Hepatocyte (in vitro differentiated cells): ENCODE results near the gene GATA5. TPM values are rescaled to one million over a fixed set of nuclear protein-coding genes. Genes with fewer than 3 reads are reported as not detected.
"Not testable (repeated sequence)": the region's sequence is repeated elsewhere in the genome, so short reads cannot be mapped to it uniquely, and the experiment has no call there.

Experiments used
- DNase-seq: peaks from one replicate; pipeline ENCODE4 v3.0.0-alpha.2; 2016; ENCODE audit warnings: low spot score
- H2AFZ ChIP-seq: fragments of 200-600 bp; sonication (generic); 2 replicates; pipeline ENCODE4 v1.6.0; 2016; ENCODE audit warnings: antibody characterized with exemption, mild to moderate bottlenecking
- H3K27ac ChIP-seq: fragments of 200-600 bp; sonication (generic); 2 replicates; pipeline ENCODE4 v1.5.1; 2016; ENCODE audit warnings: mild to moderate bottlenecking
- H3K27me3 ChIP-seq: fragments of 200-600 bp; sonication (generic); 2 replicates; pipeline ENCODE4 v1.6.1; 2016
- H3K36me3 ChIP-seq: fragments of 200-600 bp; sonication (generic); replicated peaks from 2 replicates; pipeline ENCODE4 v1.5.1; 2016; ENCODE audit warnings: low read depth; ENCODE audit not compliant: insufficient read depth
- H3K4me1 ChIP-seq: fragments of 200-600 bp; sonication (generic); 2 replicates; pipeline ENCODE4 v1.5.1; 2016; ENCODE audit warnings: mild to moderate bottlenecking, moderate library complexity; ENCODE audit not compliant: insufficient read depth
- H3K4me2 ChIP-seq: fragments of 200-600 bp; sonication (generic); 2 replicates; pipeline ENCODE4 v1.6.0; 2016
- H3K4me3 ChIP-seq: fragments of 200-600 bp; sonication (generic); 2 replicates; pipeline ENCODE4 v1.5.1; 2016; ENCODE audit warnings: mild to moderate bottlenecking
- H3K79me2 ChIP-seq: fragments of 200-600 bp; sonication (generic); 2 replicates; pipeline ENCODE4 v1.6.0; 2017; ENCODE audit warnings: mild to moderate bottlenecking
- H3K9me2 ChIP-seq: fragments of 200-600 bp; sonication (generic); replicated peaks from 2 replicates; pipeline ENCODE4 v1.6.0; 2017; ENCODE audit warnings: mild to moderate bottlenecking; ENCODE audit not compliant: insufficient read depth
- H3K9me3 ChIP-seq: fragments of 200-600 bp; sonication (generic); 2 replicates; pipeline ENCODE4 v1.5.1; 2016; ENCODE audit warnings: low read depth, mild to moderate bottlenecking
- H4K20me1 ChIP-seq: fragments of 200-600 bp; sonication (generic); 2 replicates; pipeline ENCODE4 v1.6.0; 2016; ENCODE audit warnings: mild to moderate bottlenecking; ENCODE audit not compliant: insufficient read depth, poor library complexity, severe bottlenecking
- CTCF ChIP-seq: fragments of 200-600 bp; sonication (generic); IDR thresholded peaks from 2 replicates; pipeline ENCODE4 v1.5.1; 2016; ENCODE audit warnings: antibody characterized with exemption, mild to moderate bottlenecking; ENCODE audit not compliant: poor library complexity
- EZH2 ChIP-seq: fragments of 200-600 bp; sonication (generic); IDR thresholded peaks from 2 replicates; pipeline ENCODE4 v1.6.1; 2016; ENCODE audit warnings: antibody characterized with exemption, mild to moderate bottlenecking, borderline replicate concordance
- EZH2phosphoT487 ChIP-seq: fragments of 200-600 bp; sonication (generic); IDR thresholded peaks from one replicate; pipeline ENCODE4 v1.6.1; 2018; ENCODE audit warnings: antibody characterized with exemption, mild to moderate bottlenecking, low read depth, moderate library complexity; ENCODE audit not compliant: unreplicated experiment, severe bottlenecking
- WGBS: methylation state at CpG from one replicate; pipeline ENCODE4 v1.1.6; 2016; ENCODE audit warnings: low lambda C conversion rate; ENCODE audit errors: missing lambda C conversion rate; 5-methylcytosine and 5-hydroxymethylcytosine counted together
- polyA plus RNA-seq: library from polyadenylated mRNA; unstranded; fragments of >200 nt; fragmentation: Nextera tagmentation; extraction: Ambion mirVana; gene quantifications from 2 replicates; pipeline ENCODE4 v1.2.1, GENCODE V29; 2016
- total RNA-seq: library from RNA; depleted of rRNA; stranded (reverse); fragments of >200 nt; gene quantifications from 2 replicates; pipeline ENCODE4 v1.2.3, GENCODE V29; 2014

GATA5 gene
- total and polyA plus RNA-seq, 2 experiments from 2014 or later, result 28.7 to 53.6 TPM

DNA sequence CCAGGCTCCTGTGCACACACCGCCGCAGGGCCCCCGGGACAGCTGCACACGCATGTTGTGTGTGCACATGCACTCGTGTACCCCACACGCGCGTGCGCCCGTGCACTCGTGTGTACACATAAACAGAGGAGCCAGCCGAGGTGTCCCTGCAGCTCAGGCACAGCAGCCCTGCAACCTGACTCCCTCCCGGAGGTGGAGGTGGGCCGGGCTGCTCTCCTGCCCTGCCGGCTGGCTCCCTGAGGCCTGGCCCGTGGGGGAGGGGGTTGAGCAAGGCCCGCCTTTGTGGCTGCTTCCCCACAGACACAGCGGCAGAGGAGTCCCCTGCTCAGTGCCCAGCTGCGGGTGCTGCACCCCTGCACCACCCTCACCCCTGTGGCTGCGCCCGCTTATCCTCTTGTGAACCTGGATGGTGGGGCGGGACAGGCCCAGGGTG is 49.1 kb downstream of the GATA5 start:
- WGBS, result 35% methylated on average over 22 of the region's 22 CpGs

DNA sequence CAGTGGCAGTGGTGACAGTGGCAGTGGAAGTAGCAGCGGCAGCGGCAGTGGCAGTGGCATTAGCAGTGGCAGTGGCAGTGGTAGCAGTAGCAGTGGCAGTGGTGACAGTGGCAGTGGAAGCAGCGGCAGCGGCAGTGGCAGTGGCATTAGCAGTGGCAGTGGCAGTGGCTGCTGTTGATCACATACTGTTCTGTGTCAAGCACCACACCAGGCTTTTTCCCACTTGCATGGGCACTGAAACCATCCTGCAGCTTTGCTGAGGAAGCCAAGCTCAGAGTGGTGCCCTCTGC is 49.8 kb downstream of the GATA5 start:
- Histone ChIP-seq H3K4me2 (peak overlapping the region; percentile 79), H3K4me1 (peaks cover 55% of the 10 kb centered on the region)
- not testable (repeated sequence) for H2AFZ ChIP-seq, DNase-seq, H4K20me1 ChIP-seq, H3K79me2 ChIP-seq, H3K4me3 ChIP-seq, H3K27me3 ChIP-seq, H3K27ac ChIP-seq, H3K9me3 ChIP-seq, H3K9me2 ChIP-seq, H3K36me3 ChIP-seq
- WGBS, result 100% methylated on average over 4 of the region's 4 CpGs

More for the DNA sequence above, 49.1 kb downstream of the GATA5 start:
- Histone ChIP-seq H3K27me3 (no peaks in the 10 kb centered on the region), H3K9me2 (no peaks in the 10 kb centered on the region), H3K4me2 (peak overlapping the region; percentile 79), H3K4me3 (no peak overlapping the region), H3K9me3 (no peaks in the 10 kb centered on the region), H4K20me1 (no peaks in the 10 kb centered on the region), H2AFZ (no peak overlapping the region), H3K27ac (peak overlapping the region; percentile 82), H3K4me1 (peaks cover 60% of the 10 kb centered on the region), H3K79me2 (peaks cover 8% of the 10 kb centered on the region), H3K36me3 (no peaks in the 10 kb centered on the region)
- DNase-seq, result peak; percentile 75
- TF ChIP-seq EZH2phosphoT487 (no peak), EZH2 (no peak)

GRCh38 chr20:62425281-62426058 is 50.3 kb downstream of the GATA5 start:
- no peaks in the 10 kb centered on the region for H4K20me1 ChIP-seq
- no peaks in the 10 kb centered on the region for H3K36me3 ChIP-seq
- H3K9me2 ChIP-seq, result no peaks in the 10 kb centered on the region
- TF ChIP-seq EZH2 (no peak), EZH2phosphoT487 (no peak), CTCF (no peak)
- no peak overlapping the region for H3K4me2 ChIP-seq
- DNase-seq, result no peak
- WGBS, result 91% methylated on average over 20 of the region's 21 CpGs
- H3K4me1 ChIP-seq, result peaks cover 55% of the 10 kb centered on the region
- no peak overlapping the region for H2AFZ ChIP-seq
- no peaks in the 10 kb centered on the region for H3K27me3 ChIP-seq
- H3K79me2 ChIP-seq, result peaks cover 8% of the 10 kb centered on the region
- H3K27ac ChIP-seq, result peak overlapping the region; percentile 55
- H3K4me3 ChIP-seq, result no peak overlapping the region
- H3K9me3 ChIP-seq, result no peaks in the 10 kb centered on the region

DNA sequence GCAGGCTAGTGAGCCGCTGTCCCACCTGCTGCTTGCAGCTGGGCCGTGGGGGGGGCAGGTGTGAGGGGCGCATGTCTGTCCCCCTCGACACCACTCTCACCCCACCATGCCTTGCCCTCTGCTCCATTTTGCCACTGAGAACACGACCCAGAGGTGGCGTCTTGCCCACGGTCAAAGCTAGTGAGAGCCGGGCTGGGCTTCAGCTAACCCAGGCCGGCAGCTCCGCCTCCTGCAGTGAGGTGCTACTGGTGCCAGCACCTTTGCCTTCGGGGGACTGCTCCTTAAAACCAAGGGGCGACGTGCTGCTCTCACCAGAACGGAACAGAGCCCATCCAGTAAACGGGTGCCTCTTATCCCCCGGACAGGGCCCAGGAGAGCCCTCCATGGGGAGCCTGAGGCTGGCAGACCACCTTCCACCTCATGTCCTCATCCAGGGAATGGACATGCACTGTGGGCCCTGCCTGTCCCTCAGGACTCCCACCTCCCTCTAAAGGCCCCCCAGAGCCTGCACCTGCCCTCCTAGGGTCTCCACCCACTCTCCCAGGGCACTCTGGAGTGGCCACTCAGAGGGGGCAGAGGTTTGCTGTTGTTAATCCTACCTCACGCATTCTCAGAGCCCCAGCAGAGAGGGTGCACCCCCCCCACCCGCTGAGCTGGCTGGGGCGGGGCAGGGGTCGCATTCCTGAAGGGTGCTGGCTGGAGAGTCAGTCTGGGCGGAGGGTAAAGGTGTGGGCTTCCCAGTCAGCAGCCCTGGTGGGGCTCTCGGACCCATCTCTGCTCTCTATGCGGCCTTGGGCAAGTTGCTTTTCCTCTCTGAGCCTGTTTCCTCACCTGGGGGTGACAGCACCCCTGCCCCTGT is 51.3 kb downstream of the GATA5 start:
- Histone ChIP-seq H2AFZ (no peak overlapping the region), H3K4me3 (no peak overlapping the region), H3K79me2 (peaks cover 8% of the 10 kb centered on the region), H3K9me3 (no peaks in the 10 kb centered on the region), H3K27me3 (no peaks in the 10 kb centered on the region), H3K4me2 (peak overlapping the region; percentile 46), H4K20me1 (no peaks in the 10 kb centered on the region), H3K4me1 (peaks cover 48% of the 10 kb centered on the region), H3K9me2 (no peaks in the 10 kb centered on the region), H3K27ac (peak overlapping the region; percentile 55), H3K36me3 (no peaks in the 10 kb centered on the region)
- WGBS, result 68% methylated on average over 21 of the region's 23 CpGs
- no peak for DNase-seq
- no peak for TF ChIP-seq CTCF
